Parathyroid adenoma (tissue), 2 donors: ENCODE data around the gene TMEM63A.

ENCODE experiments used
- H2AFZ ChIP-seq: fragments of 300-600 bp; sonication (generic); one replicate; pipeline ENCODE4 v1.7.0; 2017; ENCODE audit warnings: antibody characterized with exemption, mild to moderate bottlenecking
- H3K27ac ChIP-seq: fragments of 300-600 bp; sonication (generic); one replicate; pipeline ENCODE4 v1.7.0; 2017
- H3K27me3 ChIP-seq: fragments of 300-600 bp; sonication (generic); one replicate; pipeline ENCODE4 v1.7.0; 2017; ENCODE audit warnings: low read length; ENCODE audit not compliant: control insufficient read depth, insufficient read depth
- H3K36me3 ChIP-seq: fragments of 300-600 bp; sonication (generic); one replicate; pipeline ENCODE4 v1.7.0; 2017; ENCODE audit warnings: low read length; ENCODE audit not compliant: control insufficient read depth, insufficient read depth
- H3K4me1 ChIP-seq: fragments of 300-600 bp; sonication (generic); one replicate; pipeline ENCODE4 v1.7.0; 2017; ENCODE audit warnings: control low read depth
- H3K4me2 ChIP-seq: fragments of 300-600 bp; sonication (generic); one replicate; pipeline ENCODE4 v1.7.0; 2017; ENCODE audit warnings: low read length
- H3K4me3 ChIP-seq: fragments of 300-600 bp; sonication (generic); one replicate; pipeline ENCODE4 v1.7.0; 2017; ENCODE audit warnings: low read depth, low read length
- H3K79me2 ChIP-seq: fragments of 300-600 bp; sonication (generic); one replicate; pipeline ENCODE4 v1.7.0; 2017; ENCODE audit warnings: control low read depth
- H3K9ac ChIP-seq: fragments of 300-600 bp; sonication (generic); one replicate; pipeline ENCODE4 v1.7.0; 2017; ENCODE audit warnings: mild to moderate bottlenecking
- H3K9me3 ChIP-seq: fragments of 300-600 bp; sonication (generic); one replicate; pipeline ENCODE4 v1.7.0; 2017; ENCODE audit warnings: low read length; ENCODE audit not compliant: control insufficient read depth
- CTCF ChIP-seq: fragments of 300-600 bp; sonication (generic); IDR thresholded peaks from one replicate; pipeline ENCODE4 v1.7.0; 2017; ENCODE audit warnings: antibody characterized with exemption, mild to moderate bottlenecking
- donor health status: primary hyperparathyroidism.

Gene TMEM63A

GRCh38 chr1:225863167-225863566 is 19.0 kb downstream of the TMEM63A start:
- no peaks in the 10 kb centered on the region for H3K9me3 ChIP-seq
- H3K4me2 ChIP-seq: no peak overlapping the region
- no peak for TF ChIP-seq CTCF
- no peaks in the 10 kb centered on the region for H3K27me3 ChIP-seq
- H3K36me3 ChIP-seq: no peaks in the 10 kb centered on the region
- H3K4me3 ChIP-seq: no peak overlapping the region
- no peaks in the 10 kb centered on the region for H3K4me1 ChIP-seq
- no peak overlapping the region for H3K27ac ChIP-seq
- H2AFZ ChIP-seq: no peak overlapping the region
- no peaks in the 10 kb centered on the region for H3K79me2 ChIP-seq
- no peak overlapping the region for H3K9ac ChIP-seq

GRCh38 chr1:225862581-225862950 is 19.6 kb downstream of the TMEM63A start:
- H3K4me2 ChIP-seq: no peak overlapping the region
- no peak overlapping the region for H3K4me3 ChIP-seq
- H3K27ac ChIP-seq: no peak overlapping the region
- no peak overlapping the region for H3K9ac ChIP-seq
- TF ChIP-seq CTCF: no peak
- no peaks in the 10 kb centered on the region for H3K4me1 ChIP-seq
- H3K36me3 ChIP-seq: no peaks in the 10 kb centered on the region
- H3K79me2 ChIP-seq: no peaks in the 10 kb centered on the region
- no peaks in the 10 kb centered on the region for H3K9me3 ChIP-seq
- H3K27me3 ChIP-seq: no peaks in the 10 kb centered on the region
- no peak overlapping the region for H2AFZ ChIP-seq

- Histone ChIP-seq H3K27ac (no peak overlapping the region), H3K9ac (no peak overlapping the region), H3K27me3 (no peaks in the 10 kb centered on the region), H3K4me3 (no peak overlapping the region), H3K9me3 (no peaks in the 10 kb centered on the region), H3K4me2 (no peak overlapping the region), H2AFZ (no peak overlapping the region), H3K4me1 (no peaks in the 10 kb centered on the region), H3K79me2 (no peaks in the 10 kb centered on the region), H3K36me3 (no peaks in the 10 kb centered on the region)
- no peak for TF ChIP-seq CTCF
Observed at GRCh38 chr1:225861834-225862580, 20.2 kb downstream of the TMEM63A start.

GRCh38 chr1:225860876-225861441 is 21.2 kb downstream of the TMEM63A start:
- Histone ChIP-seq H3K27ac (no peak overlapping the region), H3K4me2 (no peak overlapping the region), H3K36me3 (no peaks in the 10 kb centered on the region), H2AFZ (no peak overlapping the region), H3K4me3 (no peak overlapping the region), H3K9me3 (no peaks in the 10 kb centered on the region), H3K9ac (no peak overlapping the region), H3K4me1 (no peaks in the 10 kb centered on the region), H3K27me3 (no peaks in the 10 kb centered on the region), H3K79me2 (no peaks in the 10 kb centered on the region)
- TF ChIP-seq CTCF: no peak

GRCh38 chr1:225860107-225860506 is 22.1 kb downstream of the TMEM63A start:
- no peaks in the 10 kb centered on the region for H3K79me2 ChIP-seq
- H3K9ac ChIP-seq: no peak overlapping the region
- H3K27ac ChIP-seq: no peak overlapping the region
- no peak overlapping the region for H2AFZ ChIP-seq
- no peaks in the 10 kb centered on the region for H3K9me3 ChIP-seq
- TF ChIP-seq CTCF: no peak
- H3K4me1 ChIP-seq: no peaks in the 10 kb centered on the region
- H3K36me3 ChIP-seq: no peaks in the 10 kb centered on the region
- H3K4me2 ChIP-seq: no peak overlapping the region
- H3K4me3 ChIP-seq: no peak overlapping the region
- H3K27me3 ChIP-seq: no peaks in the 10 kb centered on the region
